Placental epithelial cell (primary cell): ENCODE results near the gene CCDC59. TPM values are rescaled to one million over a fixed set of nuclear protein-coding genes. Genes with fewer than 3 reads are reported as not detected.

Experiments used
- total RNA-seq: library from RNA; depleted of rRNA; stranded (reverse); fragments of >200 nt; gene quantifications from 2 replicates; pipeline ENCODE4 v1.2.3, GENCODE V29; 2012

CCDC59 gene, protein sequence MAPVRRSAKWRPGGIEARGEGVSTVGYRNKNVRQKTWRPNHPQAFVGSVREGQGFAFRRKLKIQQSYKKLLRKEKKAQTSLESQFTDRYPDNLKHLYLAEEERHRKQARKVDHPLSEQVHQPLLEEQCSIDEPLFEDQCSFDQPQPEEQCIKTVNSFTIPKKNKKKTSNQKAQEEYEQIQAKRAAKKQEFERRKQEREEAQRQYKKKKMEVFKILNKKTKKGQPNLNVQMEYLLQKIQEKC
- 30.8 and 33.8 TPM in 2 replicates for total RNA-seq

DNA sequence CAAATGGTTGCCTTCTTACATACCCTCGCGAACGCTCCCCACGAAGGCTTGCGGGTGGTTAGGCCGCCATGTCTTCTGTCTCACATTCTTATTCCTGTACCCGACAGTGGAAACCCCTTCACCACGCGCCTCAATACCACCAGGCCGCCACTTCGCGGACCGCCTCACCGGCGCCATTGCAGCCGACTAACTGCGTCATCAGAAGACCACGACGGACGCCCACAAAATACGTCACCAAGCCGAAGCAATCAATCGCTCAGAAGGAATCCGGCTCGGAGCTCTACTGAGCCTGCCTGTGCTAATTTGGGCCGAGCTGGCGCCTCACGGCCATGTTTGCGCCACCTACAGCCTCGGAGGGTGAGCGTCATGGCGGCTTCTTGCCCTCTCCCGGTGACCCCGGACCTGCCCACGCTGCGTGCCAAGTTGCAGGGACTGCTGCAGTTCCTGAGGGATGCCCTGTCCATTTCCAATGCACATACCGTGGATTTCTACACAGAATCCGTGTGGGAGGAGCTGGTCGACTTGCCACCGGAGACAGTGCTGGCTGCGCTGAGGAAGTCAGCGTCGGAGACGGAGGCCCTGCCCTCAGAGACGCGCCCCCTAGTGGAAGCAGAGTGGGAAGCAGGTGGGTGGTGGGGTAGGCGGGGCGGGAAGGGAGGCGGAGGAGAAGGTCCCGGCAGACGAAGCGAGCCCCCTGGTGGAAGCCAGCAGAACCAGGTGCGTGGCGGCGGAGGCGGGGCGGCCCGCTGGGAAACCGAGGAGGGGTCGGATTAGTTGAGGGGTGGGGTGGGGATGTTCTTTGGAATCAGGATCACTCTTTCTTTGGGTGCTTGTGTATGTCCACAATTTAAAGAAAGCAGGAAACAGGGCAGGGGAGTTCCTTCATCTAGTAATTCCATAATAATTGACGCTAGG, at the start of gene CCDC59, which contains the start of gene METTL25:
TSS of gene CCDC59 (minus strand) at position 188 of the 915 bp plus-strand sequence. CDS start at position 177, 11 bp downstream.
TSS of gene METTL25 (plus strand) at position 330 of the 915 bp plus-strand sequence. CDS start at position 367, 37 bp downstream.

Other genes starting within 250 kb of the CCDC59 start
- 16.3 and 17.7 TPM in 2 replicates for gene METTL25, start 142 bp upstream of the CCDC59 start, total RNA-seq